ENCODE results near the gene TBC1D2.

- TF ChIP-seq CTCF (IDR thresholded peaks at IDR 0.05; ENCODE audit: low read length) = no peak
- TF ChIP-seq EZH2 (IDR thresholded peaks at IDR 0.05; ENCODE audit: borderline replicate concordance, low read length) = no peak
These were observed 6.6 kb upstream of the TBC1D2 start for GRCh38 chr9:98262056-98262455.
